Measurements from ENCODE around the gene MCM3AP. TPM values are rescaled to one million over a fixed set of nuclear protein-coding genes. Genes with fewer than 3 reads are reported as not detected.

Gene MCM3AP
- total RNA-seq, 1 donor from 2014 or later = 72.4 TPM

DNA sequence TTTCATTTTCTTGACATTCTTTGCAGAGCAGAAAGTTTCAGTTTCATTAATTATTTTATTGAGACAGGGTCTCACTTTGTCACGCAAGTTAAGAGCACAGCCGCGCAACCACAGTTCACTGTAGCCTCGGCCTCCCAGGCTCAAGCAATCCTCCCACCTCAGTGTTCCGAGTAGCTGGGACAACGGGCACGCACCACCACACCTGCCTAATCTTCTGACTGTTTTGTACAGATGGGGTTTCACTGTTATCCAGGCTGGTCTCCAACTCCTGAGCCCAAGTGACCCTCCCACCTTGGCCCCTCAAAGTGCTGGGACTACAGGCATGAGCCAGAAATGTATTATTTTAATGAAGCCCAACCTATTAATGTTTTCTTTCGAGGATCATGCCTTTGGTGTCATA is 98.2 kb downstream of the MCM3AP start:
- no peak overlapping the region for H3K27ac Mint-ChIP-seq
- H3K4me2 ChIP-seq = no peak overlapping the region
- H3K79me2 ChIP-seq (ENCODE audit: low read depth) = peaks cover 4% of the 10 kb centered on the region
- peaks cover 14% of the 10 kb centered on the region for H3K4me1 ChIP-seq
- TF ChIP-seq EZH2phosphoT487 (IDR thresholded peaks at IDR 0.05) = no peak
- TF ChIP-seq, protein P1, sequence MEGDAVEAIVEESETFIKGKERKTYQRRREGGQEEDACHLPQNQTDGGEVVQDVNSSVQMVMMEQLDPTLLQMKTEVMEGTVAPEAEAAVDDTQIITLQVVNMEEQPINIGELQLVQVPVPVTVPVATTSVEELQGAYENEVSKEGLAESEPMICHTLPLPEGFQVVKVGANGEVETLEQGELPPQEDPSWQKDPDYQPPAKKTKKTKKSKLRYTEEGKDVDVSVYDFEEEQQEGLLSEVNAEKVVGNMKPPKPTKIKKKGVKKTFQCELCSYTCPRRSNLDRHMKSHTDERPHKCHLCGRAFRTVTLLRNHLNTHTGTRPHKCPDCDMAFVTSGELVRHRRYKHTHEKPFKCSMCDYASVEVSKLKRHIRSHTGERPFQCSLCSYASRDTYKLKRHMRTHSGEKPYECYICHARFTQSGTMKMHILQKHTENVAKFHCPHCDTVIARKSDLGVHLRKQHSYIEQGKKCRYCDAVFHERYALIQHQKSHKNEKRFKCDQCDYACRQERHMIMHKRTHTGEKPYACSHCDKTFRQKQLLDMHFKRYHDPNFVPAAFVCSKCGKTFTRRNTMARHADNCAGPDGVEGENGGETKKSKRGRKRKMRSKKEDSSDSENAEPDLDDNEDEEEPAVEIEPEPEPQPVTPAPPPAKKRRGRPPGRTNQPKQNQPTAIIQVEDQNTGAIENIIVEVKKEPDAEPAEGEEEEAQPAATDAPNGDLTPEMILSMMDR (IDR thresholded peaks at IDR 0.05) = no peak
- TF ChIP-seq EZH2 (IDR thresholded peaks at IDR 0.05) = no peak
- H3K27ac ChIP-seq = no peak overlapping the region
- H2AFZ ChIP-seq (replicated peaks) = no peak overlapping the region
- H3K4me1 Mint-ChIP-seq = peaks cover 50% of the 10 kb centered on the region
- H4K20me1 ChIP-seq (ENCODE audit: low read depth) = no peaks in the 10 kb centered on the region
- H3K27me3 Mint-ChIP-seq (ENCODE audit: insufficient read depth, low read depth) = peaks cover 2% of the 10 kb centered on the region
- H3K27me3 ChIP-seq = no peaks in the 10 kb centered on the region
- no peak overlapping the region for H3K4me3 ChIP-seq
- DNase-seq (ENCODE audit: low spot score) = no peak
- peaks cover 9% of the 10 kb centered on the region for H3K36me3 Mint-ChIP-seq
- peaks cover 13% of the 10 kb centered on the region for H3F3A ChIP-seq (ENCODE audit: low read depth)
- no peaks in the 10 kb centered on the region for H3K9me3 Mint-ChIP-seq
- H3K4me3 Mint-ChIP-seq = no peak overlapping the region
- no peaks in the 10 kb centered on the region for H3K9me3 ChIP-seq (ENCODE audit: low read depth)
- H3K36me3 ChIP-seq = no peaks in the 10 kb centered on the region
- H3K9ac ChIP-seq = no peak overlapping the region

DNA sequence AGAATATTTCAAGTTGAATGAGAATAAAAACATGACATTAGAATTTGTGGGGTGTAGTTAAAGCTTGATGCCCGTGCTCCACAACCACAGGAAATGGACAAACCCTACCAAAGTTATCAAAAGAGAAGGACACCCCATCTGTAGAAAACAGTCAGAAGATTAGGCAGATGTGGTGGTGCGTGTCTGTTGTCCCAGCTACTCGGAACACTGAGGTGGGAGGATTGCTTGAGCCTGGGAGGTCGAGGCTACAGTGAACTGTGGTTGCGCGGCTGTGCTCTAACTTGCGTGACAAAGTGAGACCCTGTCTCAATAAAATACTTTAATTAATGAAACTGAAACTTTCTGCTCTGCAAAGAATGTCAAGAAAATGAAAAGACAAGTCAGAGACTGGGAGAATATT is 99.7 kb downstream of the MCM3AP start:
- no peaks in the 10 kb centered on the region for H3K9me3 ChIP-seq (ENCODE audit: low read depth)
- Mint-ChIP-seq H3K9me3 (no peaks in the 10 kb centered on the region), H3K4me1 (peaks cover 46% of the 10 kb centered on the region), H3K27ac (peak overlapping the region; percentile 72), H3K36me3 (peaks cover 9% of the 10 kb centered on the region), H3K27me3 (ENCODE audit: insufficient read depth, low read depth) (peaks cover 2% of the 10 kb centered on the region), H3K4me3 (peak overlapping the region; percentile 84)
- no peaks in the 10 kb centered on the region for H3K27me3 ChIP-seq
- no peak for TF ChIP-seq EZH2phosphoT487 (IDR thresholded peaks at IDR 0.05)
- no peak for TF ChIP-seq EZH2 (IDR thresholded peaks at IDR 0.05)
- TF ChIP-seq, protein P1 (IDR thresholded peaks at IDR 0.05) = no peak
- H3K9ac ChIP-seq = no peak overlapping the region
- H3K27ac ChIP-seq = no peak overlapping the region
- H3K4me1 ChIP-seq = peaks cover 14% of the 10 kb centered on the region
- H3K4me3 ChIP-seq = peak overlapping the region; percentile 99
- H3F3A ChIP-seq (ENCODE audit: low read depth) = peaks cover 13% of the 10 kb centered on the region
- no peak overlapping the region for H2AFZ ChIP-seq (replicated peaks)
- H3K4me2 ChIP-seq = peak overlapping the region; percentile 92
- H4K20me1 ChIP-seq (ENCODE audit: low read depth) = no peaks in the 10 kb centered on the region
- DNase-seq (ENCODE audit: low spot score) = no peak
- H3K36me3 ChIP-seq = no peaks in the 10 kb centered on the region
- H3K79me2 ChIP-seq (ENCODE audit: low read depth) = peaks cover 4% of the 10 kb centered on the region

Other genes with a start within 250 kb of the MCM3AP start
- 5.2 and 22.8 TPM in 2 replicates for gene COL6A2, start 187.5 kb downstream of the MCM3AP start, total RNA-seq (ENCODE audit: low replicate concordance)
- 0.96 TPM in 1 of 2 replicates, not detected in the other for gene FTCD, start 130.0 kb downstream of the MCM3AP start, total RNA-seq (ENCODE audit: low replicate concordance)
- gene SPATC1L, start 101.2 kb downstream of the MCM3AP start, total RNA-seq (ENCODE audit: low replicate concordance) = 5.1 and 20.2 TPM in 2 replicates
- 26.7 and 90.5 TPM in 2 replicates for gene LSS, start 56.8 kb downstream of the MCM3AP start, total RNA-seq (ENCODE audit: low replicate concordance)
- gene YBEY, start 731 bp upstream of the MCM3AP start, total RNA-seq (ENCODE audit: low replicate concordance) = 42.2 and 47.3 TPM in 2 replicates
- gene C21orf58, start 38.3 kb upstream of the MCM3AP start, total RNA-seq (ENCODE audit: low replicate concordance) = 26.2 and 49.2 TPM in 2 replicates
- 32.3 and 42.0 TPM in 2 replicates for gene PCNT, start 38.5 kb upstream of the MCM3AP start, total RNA-seq (ENCODE audit: low replicate concordance)
- 50.7 and 54.1 TPM in 2 replicates for gene DIP2A, start 173.3 kb upstream of the MCM3AP start, total RNA-seq (ENCODE audit: low replicate concordance)